Naive thymus-derived CD8-positive, alpha-beta T cell (primary cell): ENCODE results near the gene INSIG1. TPM values are rescaled to one million over a fixed set of nuclear protein-coding genes. Genes with fewer than 3 reads are reported as not detected.
A peak's percentile ranks its signal among the peaks of the same experiment; 100 is the strongest.

Experiments
- ATAC-seq, 2 donors: fragments of 150-1000 bp; cut with Tn5 transposase in 1 of 2; sonication (Bioruptor Pico), chemical (Tn5 transposase) in 1 of 2; 1 replicate in 1 of 2; 2 replicates in 1 of 2; pipeline ENCODE4 v1.10.0; 2021; ENCODE audit warnings: mild to moderate bottlenecking in 2 of 2, moderate library complexity in 2 of 2
- POLR2A ChIA-PET: fragments of 350-600 bp; sonication (Branson Sonifier 250); formaldehyde crosslinking; loops from one replicate; lab custom pipeline; 2021; ENCODE audit warnings: antibody characterized with exemption; lab: Charles Lee
- DNase-seq, 10 donors: peaks; one replicate each; pipeline versions ENCODE4 v3.0.0 to v3.0.0-alpha.2; 2020 to 2022
- H3K27ac Mint-ChIP-seq, 10 donors: one replicate each; pipeline ENCODE4 v1.8.0; 2020 to 2022; ENCODE audit warnings: mild to moderate bottlenecking in 10 of 10, mixed read lengths in 10 of 10, moderate library complexity in 4 of 10, inconsistent platforms in 1 of 10
- H3K27me3 Mint-ChIP-seq, 5 donors: one replicate each; pipeline ENCODE4 v1.8.0; 2021 to 2022; ENCODE audit warnings: mixed read lengths in 5 of 5
- H3K36me3 Mint-ChIP-seq, 3 donors: one replicate each; pipeline ENCODE4 v1.8.0; 2020 to 2022; ENCODE audit warnings: mixed read lengths in 3 of 3, mild to moderate bottlenecking in 2 of 3, inconsistent platforms in 1 of 3
- H3K4me1 Mint-ChIP-seq, 4 donors: one replicate each; pipeline ENCODE4 v1.8.0; 2021 to 2022; ENCODE audit warnings: mixed read lengths in 4 of 4
- H3K4me3 Mint-ChIP-seq, 10 donors: one replicate each; pipeline ENCODE4 v1.8.0; 2020 to 2022; ENCODE audit warnings: mild to moderate bottlenecking in 10 of 10, mixed read lengths in 10 of 10, moderate library complexity in 6 of 10, inconsistent platforms in 1 of 10
- H3K9me3 Mint-ChIP-seq, 9 donors: one replicate each; pipeline ENCODE4 v1.8.0; 2020 to 2022; ENCODE audit warnings: mixed read lengths in 9 of 9, mild to moderate bottlenecking in 3 of 9, inconsistent platforms in 1 of 9, moderate library complexity in 1 of 9
- polyA plus RNA-seq, 3 donors: library from polyadenylated mRNA; unstranded; fragments of 300-500 nt; fragmentation: Illumina TruSeq; gene quantifications; one replicate each; pipeline ENCODE4 v1.2.3, GENCODE V29; 2021
- total RNA-seq, 8 experiments: library from RNA in 2 of 8; stranded (reverse) in 2 of 8; gene quantifications; one replicate each; pipeline ENCODE4 v1.2.3 and lab custom pipeline; 2021 to 2026

INSIG1 gene
- total and polyA plus RNA-seq, 5 experiments from 2014 or later: 25.5 to 53.0 (median 33.6) TPM

GRCh38 chr7:155343150-155343549 is 45.5 kb downstream of the INSIG1 start:
- POLR2A ChIA-PET: interaction anchor here (3.9 kb wide), 1 partner anchor 45 kb away, joined by 36 read pairs; the partner anchor contains the start of gene INSIG1
- Mint-ChIP-seq H3K27me3 (peaks cover 0 to 9% (median 2%) of the 10 kb centered on the region in 5 donors), H3K4me3 (no peak overlapping the region), H3K27ac (no peak overlapping the region), H3K4me1 (peaks cover 8 to 21% (median 17%) of the 10 kb centered on the region in 4 donors), H3K9me3 (no peaks in the 10 kb centered on the region), H3K36me3 (no peaks in the 10 kb centered on the region)
- no peak for ATAC-seq
- DNase-seq: peak in 1 of 10 donors; percentile 7

- no peaks in the 10 kb centered on the region for H3K9me3 Mint-ChIP-seq
- H3K27me3 Mint-ChIP-seq: peaks cover 0 to 9% (median 2%) of the 10 kb centered on the region in 5 donors
- DNase-seq (no peak), ATAC-seq (no peak)
- H3K4me3 Mint-ChIP-seq: peak overlapping the region in 1 of 10 donors; percentile 10
- POLR2A ChIA-PET: interaction anchor here (3.9 kb wide), 1 partner anchor 46 kb away, joined by 36 read pairs; the partner anchor contains the start of gene INSIG1
- H3K4me1 Mint-ChIP-seq: peaks cover 8 to 16% (median 12%) of the 10 kb centered on the region in 4 donors
- no peak overlapping the region for H3K27ac Mint-ChIP-seq
- H3K36me3 Mint-ChIP-seq: no peaks in the 10 kb centered on the region
These were observed 46.0 kb downstream of the INSIG1 start for GRCh38 chr7:155343661-155344121.

- no peak overlapping the region for H3K4me3 Mint-ChIP-seq
- no peak overlapping the region for H3K27ac Mint-ChIP-seq
- peaks cover 0 to 9% (median 0%) of the 10 kb centered on the region in 5 donors for H3K27me3 Mint-ChIP-seq
- H3K36me3 Mint-ChIP-seq: no peaks in the 10 kb centered on the region
- POLR2A ChIA-PET: interaction anchor here (1.0 to 3.9 kb wide), 3 partner anchors 46 to 154 kb away, joined by 3 to 36 read pairs (median 6); partner anchors contain the start of gene INSIG1
- no peaks in the 10 kb centered on the region for H3K9me3 Mint-ChIP-seq
- ATAC-seq (no peak), DNase-seq (peak in 1 of 10 donors; percentile 44)
- peaks cover 2 to 10% (median 7%) of the 10 kb centered on the region in 4 donors for H3K4me1 Mint-ChIP-seq
These were observed 46.6 kb downstream of the INSIG1 start for GRCh38 chr7:155344270-155344617.

- H3K27ac Mint-ChIP-seq: peak overlapping the region in 3 of 10 donors; percentile 10 to 33 (median 32)
- peak; percentile 71 to 88 (median 84) for DNase-seq
- no peaks in the 10 kb centered on the region for H3K9me3 Mint-ChIP-seq
- ATAC-seq: peak; percentile 97 to 98
- H3K4me3 Mint-ChIP-seq: peak overlapping the region; percentile 44 to 80 (median 72)
- H3K27me3 Mint-ChIP-seq: peaks cover 0 to 9% (median 0%) of the 10 kb centered on the region in 5 donors
- H3K4me1 Mint-ChIP-seq: peaks cover 2 to 9% (median 5%) of the 10 kb centered on the region in 4 donors
- POLR2A ChIA-PET: interaction anchor here (0.6 to 3.9 kb wide), 4 partner anchors 47 to 397 kb away, joined by 3 to 36 read pairs (median 4); partner anchors contain the start of gene INSIG1
- no peaks in the 10 kb centered on the region for H3K36me3 Mint-ChIP-seq
These were observed 47.1 kb downstream of the INSIG1 start for GRCh38 chr7:155344618-155345433.

GRCh38 chr7:155345490-155345889 is 47.8 kb downstream of the INSIG1 start:
- POLR2A ChIA-PET: interaction anchor here (0.6 to 3.9 kb wide), 2 partner anchors 48 to 397 kb away, joined by 3 to 36 read pairs; partner anchors contain the start of gene INSIG1
- Mint-ChIP-seq H3K4me1 (peaks cover 2 to 7% (median 5%) of the 10 kb centered on the region in 4 donors), H3K9me3 (no peaks in the 10 kb centered on the region), H3K4me3 (peak overlapping the region in 8 of 10 donors; percentile 44 to 80 (median 68)), H3K36me3 (no peaks in the 10 kb centered on the region), H3K27ac (peak overlapping the region in 1 of 10 donors; percentile 10), H3K27me3 (peaks cover 0 to 9% (median under 1%) of the 10 kb centered on the region in 5 donors)
- peak in 1 of 2 donors; percentile 26 for ATAC-seq
- DNase-seq: no peak

- ATAC-seq (no peak), DNase-seq (no peak)
- Mint-ChIP-seq H3K27me3 (peaks cover 0 to 14% (median 9%) of the 10 kb centered on the region in 5 donors), H3K9me3 (no peaks in the 10 kb centered on the region), H3K36me3 (no peaks in the 10 kb centered on the region), H3K4me1 (peaks cover 2 to 6% (median 4%) of the 10 kb centered on the region in 4 donors), H3K27ac (no peak overlapping the region), H3K4me3 (no peak overlapping the region)
- POLR2A ChIA-PET: no interaction called here
These were observed 48.6 kb downstream of the INSIG1 start for GRCh38 chr7:155346285-155346684.

- Mint-ChIP-seq H3K4me1 (peaks cover 2 to 6% (median 4%) of the 10 kb centered on the region in 4 donors), H3K9me3 (no peaks in the 10 kb centered on the region), H3K27ac (no peak overlapping the region), H3K4me3 (no peak overlapping the region), H3K27me3 (peaks cover 0 to 26% (median 20%) of the 10 kb centered on the region in 5 donors), H3K36me3 (no peaks in the 10 kb centered on the region)
- POLR2A ChIA-PET: no interaction called here
- ATAC-seq: no peak
- peak in 1 of 10 donors; percentile 44 for DNase-seq
These were observed 51.1 kb downstream of the INSIG1 start for GRCh38 chr7:155348806-155349205.

GRCh38 chr7:155349601-155350331 is 52.1 kb downstream of the INSIG1 start:
- Mint-ChIP-seq H3K9me3 (no peaks in the 10 kb centered on the region), H3K4me3 (no peak overlapping the region), H3K36me3 (no peaks in the 10 kb centered on the region), H3K4me1 (peaks cover 2 to 6% (median 4%) of the 10 kb centered on the region in 4 donors), H3K27ac (no peak overlapping the region), H3K27me3 (peaks cover 0 to 26% (median 20%) of the 10 kb centered on the region in 5 donors)
- DNase-seq (peak in 1 of 10 donors; percentile 61), ATAC-seq (no peak)
- POLR2A ChIA-PET: no interaction called here

GRCh38 chr7:155351120-155351870 is 53.6 kb downstream of the INSIG1 start:
- Mint-ChIP-seq H3K4me1 (no peaks in the 10 kb centered on the region), H3K9me3 (no peaks in the 10 kb centered on the region), H3K27me3 (peaks cover 2 to 26% (median 13%) of the 10 kb centered on the region in 5 donors), H3K27ac (no peak overlapping the region), H3K36me3 (no peaks in the 10 kb centered on the region), H3K4me3 (no peak overlapping the region)
- DNase-seq (peak in 1 of 10 donors; percentile 32), ATAC-seq (no peak)
- POLR2A ChIA-PET: no interaction called here

GRCh38 chr7:155352076-155352752 is 54.5 kb downstream of the INSIG1 start:
- POLR2A ChIA-PET: no interaction called here
- Mint-ChIP-seq H3K4me3 (no peak overlapping the region), H3K27me3 (peaks cover 2 to 33% (median 16%) of the 10 kb centered on the region in 5 donors), H3K4me1 (peaks cover 0 to 2% (median 0%) of the 10 kb centered on the region in 4 donors), H3K27ac (no peak overlapping the region), H3K36me3 (no peaks in the 10 kb centered on the region), H3K9me3 (no peaks in the 10 kb centered on the region)
- ATAC-seq (no peak), DNase-seq (peak in 1 of 10 donors; percentile 54)

GRCh38 chr7:155352753-155353115 is 55.1 kb downstream of the INSIG1 start:
- Mint-ChIP-seq H3K36me3 (no peaks in the 10 kb centered on the region), H3K27ac (peak overlapping the region in 1 of 10 donors; percentile 57), H3K27me3 (peaks cover 2 to 38% (median 17%) of the 10 kb centered on the region in 5 donors), H3K4me1 (peaks cover 0 to 2% (median 0%) of the 10 kb centered on the region in 4 donors), H3K9me3 (no peaks in the 10 kb centered on the region), H3K4me3 (no peak overlapping the region)
- DNase-seq (peak in 1 of 10 donors; percentile 4), ATAC-seq (no peak)
- POLR2A ChIA-PET: no interaction called here
